Diencephalon (tissue), 1 donor: Measurements from ENCODE around the gene PON3. TPM values are rescaled to one million over a fixed set of nuclear protein-coding genes. Genes with fewer than 3 reads are reported as not detected.

ENCODE experiments used
- small RNA-seq: library from RNA; depleted of rRNA; stranded (forward); fragments of <200 nt; gene quantifications from one replicate; pipeline ENCODE3, GENCODE V24; 2014
- total RNA-seq: library from RNA; depleted of rRNA; stranded (reverse); fragments of >200 nt; gene quantifications from one replicate; pipeline ENCODE4 v1.2.3, GENCODE V29; 2014

The PON3 gene
- 0.92 TPM for total RNA-seq

GRCh38 chr7:95396136-95397032 is at the start of gene PON3:
PON3 (minus strand) TSS chr7:95396375; CDS start chr7:95396350, 25 bp downstream.

DNA sequence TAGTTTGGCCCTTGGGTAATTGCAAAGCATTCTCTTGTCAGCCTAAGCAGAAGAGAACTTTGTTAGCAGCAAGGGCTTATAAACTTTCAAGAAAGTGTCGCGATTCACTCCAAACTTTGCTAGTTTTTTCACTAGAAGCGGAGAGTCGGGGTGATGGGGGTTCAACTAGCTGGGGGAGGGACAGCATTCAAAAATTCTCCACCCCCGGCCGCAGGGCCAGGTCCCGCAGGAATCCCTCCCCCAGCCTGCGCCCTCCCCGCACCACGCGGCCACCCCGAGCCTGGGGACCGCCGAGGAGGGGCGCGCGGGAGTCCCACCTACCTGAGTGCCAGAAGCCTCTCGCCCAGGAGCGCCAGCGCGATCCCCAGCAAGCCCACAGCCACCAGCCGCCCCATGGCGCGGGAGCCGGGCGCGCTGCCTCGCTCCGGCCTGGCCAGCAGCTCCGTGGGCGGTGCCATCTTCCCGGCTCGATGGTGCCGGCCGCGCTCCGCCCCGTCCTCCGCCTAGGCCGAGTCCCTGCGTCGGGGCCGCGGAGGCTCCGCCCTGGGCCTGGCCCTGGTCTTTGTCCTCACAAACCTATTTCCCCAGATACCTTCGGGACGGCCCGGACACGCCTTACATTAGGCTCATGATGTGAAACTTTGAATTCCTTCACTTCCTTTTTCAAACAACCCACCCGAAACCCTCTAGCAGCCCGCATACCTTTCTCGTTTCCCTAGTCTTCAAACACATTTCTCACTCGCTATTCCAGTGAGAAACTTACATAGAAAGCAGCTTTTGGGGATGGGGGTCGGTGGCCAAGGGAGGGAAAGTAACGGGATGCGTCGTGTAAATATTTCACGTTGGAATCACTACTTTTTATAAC is 38.6 kb upstream of the PON3 start, which contains the start of gene PON2:
Gene PON2, minus strand, starts transcription at position 472 of the 865 bp plus-strand sequence. Its CDS starts 77 bp downstream, at position 395.

GRCh38 chr7:95324431-95324830 is 71.7 kb downstream of the PON3 start, which contains the start of gene PON1:
PON1 (minus strand) TSS chr7:95324532; CDS start chr7:95324475, 57 bp downstream.

Small RNAs within 50 kb of the gene (small RNA-seq; reads per million reads assigned to genes)
- gene AC004022.2 = not detected

Other genes starting within 250 kb of the PON3 start
- 1.2 TPM for gene PON1, start 71.8 kb downstream of the PON3 start, total RNA-seq
- 141 TPM for gene PON2, start 38.7 kb upstream of the PON3 start, total RNA-seq
- gene ASB4, start 89.6 kb upstream of the PON3 start, total RNA-seq = 0.69 TPM
- gene PDK4, start 200.1 kb upstream of the PON3 start, total RNA-seq = 8.3 TPM